Uterus (tissue), 2 donors: ENCODE data around the gene STAT1.

ENCODE experiments used
- POLR2A ChIP-seq, 2 donors: fragments of 450-650 bp; IDR thresholded peaks; one replicate each; pipeline ENCODE4 v1.6.1; 2016; ENCODE audit warnings: antibody characterized with exemption in 2 of 2, mild to moderate bottlenecking in 1 of 2, moderate library complexity in 1 of 2
- TF ChIP-seq, protein P1 (sequence below), 4 experiments: fragments of 200-600 bp in 2 of 4; fragments of 450-650 bp in 2 of 4; sonication (generic) in 2 of 4; IDR thresholded peaks; one replicate each; pipeline ENCODE4 v1.5.1; 2016 to 2019; ENCODE audit warnings: antibody characterized with exemption in 4 of 4, mild to moderate bottlenecking in 2 of 4, moderate library complexity in 1 of 4

DNA sequence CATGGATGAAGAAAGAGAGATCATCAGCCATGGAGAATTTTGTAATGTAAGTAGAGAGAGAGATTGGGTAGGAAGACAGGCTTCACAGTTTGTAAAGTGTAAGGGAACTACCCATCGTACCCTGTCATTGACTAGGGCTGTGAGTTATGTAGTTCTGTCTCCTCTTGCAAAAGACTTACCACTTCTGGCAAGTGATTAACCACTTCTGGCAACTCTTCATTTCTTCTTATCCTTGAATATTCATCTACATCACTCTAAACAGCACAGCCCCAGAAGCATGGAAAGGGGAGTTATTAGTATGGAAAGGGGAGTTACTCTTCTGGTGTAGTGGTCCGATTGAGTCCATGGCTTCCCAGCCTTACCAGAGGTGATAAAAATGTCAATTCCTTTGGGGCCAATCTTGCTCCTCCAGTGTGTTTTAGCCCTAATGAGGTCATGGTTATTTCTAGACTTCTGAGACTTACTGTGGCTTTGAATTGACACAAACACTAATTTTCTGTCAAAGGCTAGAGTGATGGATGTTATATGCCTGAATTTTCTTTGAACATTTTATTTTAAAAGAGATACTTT lies 52.0 kb downstream of the STAT1 start:
- no peak for TF ChIP-seq POLR2A (IDR thresholded peaks at IDR 0.05)
- TF ChIP-seq, protein P1, sequence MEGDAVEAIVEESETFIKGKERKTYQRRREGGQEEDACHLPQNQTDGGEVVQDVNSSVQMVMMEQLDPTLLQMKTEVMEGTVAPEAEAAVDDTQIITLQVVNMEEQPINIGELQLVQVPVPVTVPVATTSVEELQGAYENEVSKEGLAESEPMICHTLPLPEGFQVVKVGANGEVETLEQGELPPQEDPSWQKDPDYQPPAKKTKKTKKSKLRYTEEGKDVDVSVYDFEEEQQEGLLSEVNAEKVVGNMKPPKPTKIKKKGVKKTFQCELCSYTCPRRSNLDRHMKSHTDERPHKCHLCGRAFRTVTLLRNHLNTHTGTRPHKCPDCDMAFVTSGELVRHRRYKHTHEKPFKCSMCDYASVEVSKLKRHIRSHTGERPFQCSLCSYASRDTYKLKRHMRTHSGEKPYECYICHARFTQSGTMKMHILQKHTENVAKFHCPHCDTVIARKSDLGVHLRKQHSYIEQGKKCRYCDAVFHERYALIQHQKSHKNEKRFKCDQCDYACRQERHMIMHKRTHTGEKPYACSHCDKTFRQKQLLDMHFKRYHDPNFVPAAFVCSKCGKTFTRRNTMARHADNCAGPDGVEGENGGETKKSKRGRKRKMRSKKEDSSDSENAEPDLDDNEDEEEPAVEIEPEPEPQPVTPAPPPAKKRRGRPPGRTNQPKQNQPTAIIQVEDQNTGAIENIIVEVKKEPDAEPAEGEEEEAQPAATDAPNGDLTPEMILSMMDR (IDR thresholded peaks at IDR 0.05): no peak
